ENCODE data around the gene GET4. TPM values are rescaled to one million over a fixed set of nuclear protein-coding genes. Genes with fewer than 3 reads are reported as not detected.

The GET4 gene
- total RNA-seq, 2 donors from 2014 or later = 34.8 to 42.2 TPM

- peak overlapping the region in 2 of 4 donors; percentile 17 to 62 for H3K27ac ChIP-seq
These were observed 22.1 kb downstream of the GET4 start for GRCh38 chr7:898460-898854.

DNA sequence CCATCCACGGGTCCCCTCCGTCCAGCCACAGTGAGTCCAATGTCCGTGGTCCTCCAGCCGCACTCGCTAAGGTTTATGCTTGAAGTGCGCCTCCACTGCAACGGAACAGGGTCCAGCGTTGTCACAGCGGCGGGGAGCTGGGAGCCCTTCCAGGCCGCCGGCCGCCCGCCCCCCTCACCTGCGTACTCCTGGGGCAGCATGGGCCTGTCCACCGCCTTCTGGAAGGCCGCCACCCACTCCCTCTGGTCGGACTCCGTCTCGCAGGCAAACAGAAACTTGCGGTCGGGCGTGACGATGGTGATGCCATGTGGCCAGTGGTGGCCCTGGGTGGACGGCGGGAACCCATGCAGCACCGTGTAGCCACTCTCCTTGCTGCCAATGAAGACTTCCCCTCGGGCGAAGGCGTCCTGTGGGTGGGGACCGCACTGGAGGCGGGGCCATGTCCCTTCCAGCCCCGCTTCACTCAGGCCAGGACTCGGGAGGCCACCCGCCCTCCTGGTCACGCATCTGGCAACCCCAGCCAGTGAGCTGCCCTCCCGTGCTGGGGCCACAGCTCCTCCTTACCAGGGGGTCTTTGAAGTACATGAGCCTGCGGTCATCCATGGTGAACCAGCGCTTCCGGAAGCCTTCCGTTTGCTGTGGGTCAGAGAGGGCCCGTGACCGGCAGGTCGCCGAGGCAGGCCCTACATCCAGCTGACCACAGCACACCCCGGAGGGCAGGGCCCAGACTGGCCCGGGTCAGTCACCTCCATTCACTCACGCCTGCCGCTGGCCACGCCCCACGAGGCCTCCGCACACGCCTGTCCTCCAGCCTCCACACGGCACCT, 22.7 kb downstream of the GET4 start:
- Histone ChIP-seq H3K27ac (no peak overlapping the region), H3K36me3 (replicated peaks in 1 of 2; ENCODE audit: insufficient read depth in 1 of 2, low read depth in 2 of 2) (peaks cover 3 to 23% of the 10 kb centered on the region in 2 donors), H3K4me3 (no peak overlapping the region), H3K9me3 (no peaks in the 10 kb centered on the region), H3K27me3 (no peaks in the 10 kb centered on the region), H3K4me1 (peaks cover 9% of the 10 kb centered on the region)
- intact Hi-C loops (cut with DNase I) = no loop called here
- ATAC-seq = no peak
- TF ChIP-seq POLR2A (IDR thresholded peaks at IDR 0.05) = no peak
- TF ChIP-seq, protein P1, sequence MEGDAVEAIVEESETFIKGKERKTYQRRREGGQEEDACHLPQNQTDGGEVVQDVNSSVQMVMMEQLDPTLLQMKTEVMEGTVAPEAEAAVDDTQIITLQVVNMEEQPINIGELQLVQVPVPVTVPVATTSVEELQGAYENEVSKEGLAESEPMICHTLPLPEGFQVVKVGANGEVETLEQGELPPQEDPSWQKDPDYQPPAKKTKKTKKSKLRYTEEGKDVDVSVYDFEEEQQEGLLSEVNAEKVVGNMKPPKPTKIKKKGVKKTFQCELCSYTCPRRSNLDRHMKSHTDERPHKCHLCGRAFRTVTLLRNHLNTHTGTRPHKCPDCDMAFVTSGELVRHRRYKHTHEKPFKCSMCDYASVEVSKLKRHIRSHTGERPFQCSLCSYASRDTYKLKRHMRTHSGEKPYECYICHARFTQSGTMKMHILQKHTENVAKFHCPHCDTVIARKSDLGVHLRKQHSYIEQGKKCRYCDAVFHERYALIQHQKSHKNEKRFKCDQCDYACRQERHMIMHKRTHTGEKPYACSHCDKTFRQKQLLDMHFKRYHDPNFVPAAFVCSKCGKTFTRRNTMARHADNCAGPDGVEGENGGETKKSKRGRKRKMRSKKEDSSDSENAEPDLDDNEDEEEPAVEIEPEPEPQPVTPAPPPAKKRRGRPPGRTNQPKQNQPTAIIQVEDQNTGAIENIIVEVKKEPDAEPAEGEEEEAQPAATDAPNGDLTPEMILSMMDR (IDR thresholded peaks at IDR 0.05) = no peak
- no peak for DNase-seq
- WGBS, 2 donors = 91 to 95% methylated on average over 44 to 51 of the region's 54 CpGs

More at GRCh38 chr7:898460-898854, 22.1 kb downstream of the GET4 start:
- TF ChIP-seq POLR2A (IDR thresholded peaks at IDR 0.05) = no peak
- TF ChIP-seq, protein P1 (IDR thresholded peaks at IDR 0.05) = no peak
- Histone ChIP-seq H3K27me3 (no peaks in the 10 kb centered on the region), H3K36me3 (replicated peaks in 1 of 2; ENCODE audit: insufficient read depth in 1 of 2, low read depth in 2 of 2) (peaks cover 8 to 26% of the 10 kb centered on the region in 2 donors), H3K4me3 (no peak overlapping the region), H3K4me1 (peaks cover 9% of the 10 kb centered on the region), H3K9me3 (no peaks in the 10 kb centered on the region)
- intact Hi-C loops (cut with DNase I) = no loop called here
- WGBS, 2 donors = 91 to 100% methylated on average over 4 to 16 of the region's 18 CpGs
- DNase-seq (no peak), ATAC-seq (no peak)

DNA sequence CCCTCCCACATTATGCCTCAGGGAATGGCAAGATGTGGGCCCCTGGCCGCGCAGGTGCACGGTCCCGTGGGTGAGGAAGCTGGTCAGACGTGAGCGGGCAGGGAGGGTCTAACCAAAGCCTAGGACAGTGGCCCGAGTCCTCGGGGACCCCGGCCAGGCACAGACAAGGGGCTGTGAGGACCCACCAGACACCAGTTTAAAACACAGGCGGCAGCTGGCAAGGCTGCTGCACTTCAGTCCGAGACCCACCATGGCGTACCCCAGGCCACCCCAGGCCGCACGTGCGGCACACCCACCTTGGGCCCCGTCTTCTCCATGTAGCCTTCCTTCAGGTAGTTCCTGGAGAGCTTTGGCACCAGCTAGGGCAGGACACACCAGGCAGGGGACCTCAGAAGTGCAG, 23.5 kb downstream of the GET4 start:
- H3K27me3 ChIP-seq = no peaks in the 10 kb centered on the region
- ATAC-seq = no peak
- intact Hi-C loops (cut with DNase I) = loop anchor here (5.0 to 10.0 kb wide), 2 partner anchors 67 to 175 kb away; no protein-coding TSS in a partner anchor
- H3K4me3 ChIP-seq = no peak overlapping the region
- no peaks in the 10 kb centered on the region for H3K9me3 ChIP-seq
- TF ChIP-seq, protein P1 (IDR thresholded peaks at IDR 0.05) = no peak
- no peak for TF ChIP-seq POLR2A (IDR thresholded peaks at IDR 0.05)
- WGBS, 2 donors = 94% methylated on average over 16 of the region's 16 CpGs; no CpG with 5 or more reads in 1 of the 2 donors
- H3K36me3 ChIP-seq (replicated peaks in 1 of 2; ENCODE audit: insufficient read depth in 1 of 2, low read depth in 2 of 2) = peaks cover 3 to 21% of the 10 kb centered on the region in 2 donors
- no peak for DNase-seq
- H3K27ac ChIP-seq = no peak overlapping the region
- H3K4me1 ChIP-seq = peaks cover 9% of the 10 kb centered on the region

- DNase-seq = no peak
- no peak overlapping the region for H3K4me3 ChIP-seq
- no peaks in the 10 kb centered on the region for H3K9me3 ChIP-seq
- no peak for ATAC-seq
- H3K27ac ChIP-seq = peak overlapping the region in 2 of 4 donors; percentile 34
- peaks cover 9% of the 10 kb centered on the region for H3K4me1 ChIP-seq
- WGBS, 2 donors = 76 to 95% methylated on average over 3 to 21 of the region's 26 CpGs
- no peak for TF ChIP-seq POLR2A (IDR thresholded peaks at IDR 0.05)
- TF ChIP-seq, protein P1 (IDR thresholded peaks at IDR 0.05) = no peak
- H3K36me3 ChIP-seq (replicated peaks in 1 of 2; ENCODE audit: insufficient read depth in 1 of 2, low read depth in 2 of 2) = peaks cover 3 to 15% of the 10 kb centered on the region in 2 donors
- intact Hi-C loops (cut with DNase I) = loop anchor here (5.0 to 10.0 kb wide), 2 partner anchors 67 to 174 kb away; no protein-coding TSS in a partner anchor
- H3K27me3 ChIP-seq = no peaks in the 10 kb centered on the region
These were observed 24.1 kb downstream of the GET4 start for GRCh38 chr7:900331-901040.

All from body of pancreas (tissue), 4 donors.